Activated CD8-positive, alpha-beta memory T cell treated with anti-CD3 and anti-CD28 coated beads for 48 hours (primary cell): ENCODE data around the gene ARHGAP30.
A peak's percentile ranks its signal among the peaks of the same experiment; 100 is the strongest.
"Not testable (repeated sequence)": the region's sequence is repeated elsewhere in the genome, so short reads cannot be mapped to it uniquely, and the experiment has no call there.

Source experiments
- DNase-seq, 3 experiments: peaks; one replicate each; pipeline ENCODE4 v3.0.0-alpha.2; 2020; ENCODE audit warnings: low read depth in 2 of 3, low spot score in 2 of 3

The ARHGAP30 gene, protein sequence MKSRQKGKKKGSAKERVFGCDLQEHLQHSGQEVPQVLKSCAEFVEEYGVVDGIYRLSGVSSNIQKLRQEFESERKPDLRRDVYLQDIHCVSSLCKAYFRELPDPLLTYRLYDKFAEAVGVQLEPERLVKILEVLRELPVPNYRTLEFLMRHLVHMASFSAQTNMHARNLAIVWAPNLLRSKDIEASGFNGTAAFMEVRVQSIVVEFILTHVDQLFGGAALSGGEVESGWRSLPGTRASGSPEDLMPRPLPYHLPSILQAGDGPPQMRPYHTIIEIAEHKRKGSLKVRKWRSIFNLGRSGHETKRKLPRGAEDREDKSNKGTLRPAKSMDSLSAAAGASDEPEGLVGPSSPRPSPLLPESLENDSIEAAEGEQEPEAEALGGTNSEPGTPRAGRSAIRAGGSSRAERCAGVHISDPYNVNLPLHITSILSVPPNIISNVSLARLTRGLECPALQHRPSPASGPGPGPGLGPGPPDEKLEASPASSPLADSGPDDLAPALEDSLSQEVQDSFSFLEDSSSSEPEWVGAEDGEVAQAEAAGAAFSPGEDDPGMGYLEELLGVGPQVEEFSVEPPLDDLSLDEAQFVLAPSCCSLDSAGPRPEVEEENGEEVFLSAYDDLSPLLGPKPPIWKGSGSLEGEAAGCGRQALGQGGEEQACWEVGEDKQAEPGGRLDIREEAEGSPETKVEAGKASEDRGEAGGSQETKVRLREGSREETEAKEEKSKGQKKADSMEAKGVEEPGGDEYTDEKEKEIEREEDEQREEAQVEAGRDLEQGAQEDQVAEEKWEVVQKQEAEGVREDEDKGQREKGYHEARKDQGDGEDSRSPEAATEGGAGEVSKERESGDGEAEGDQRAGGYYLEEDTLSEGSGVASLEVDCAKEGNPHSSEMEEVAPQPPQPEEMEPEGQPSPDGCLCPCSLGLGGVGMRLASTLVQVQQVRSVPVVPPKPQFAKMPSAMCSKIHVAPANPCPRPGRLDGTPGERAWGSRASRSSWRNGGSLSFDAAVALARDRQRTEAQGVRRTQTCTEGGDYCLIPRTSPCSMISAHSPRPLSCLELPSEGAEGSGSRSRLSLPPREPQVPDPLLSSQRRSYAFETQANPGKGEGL

DNA sequence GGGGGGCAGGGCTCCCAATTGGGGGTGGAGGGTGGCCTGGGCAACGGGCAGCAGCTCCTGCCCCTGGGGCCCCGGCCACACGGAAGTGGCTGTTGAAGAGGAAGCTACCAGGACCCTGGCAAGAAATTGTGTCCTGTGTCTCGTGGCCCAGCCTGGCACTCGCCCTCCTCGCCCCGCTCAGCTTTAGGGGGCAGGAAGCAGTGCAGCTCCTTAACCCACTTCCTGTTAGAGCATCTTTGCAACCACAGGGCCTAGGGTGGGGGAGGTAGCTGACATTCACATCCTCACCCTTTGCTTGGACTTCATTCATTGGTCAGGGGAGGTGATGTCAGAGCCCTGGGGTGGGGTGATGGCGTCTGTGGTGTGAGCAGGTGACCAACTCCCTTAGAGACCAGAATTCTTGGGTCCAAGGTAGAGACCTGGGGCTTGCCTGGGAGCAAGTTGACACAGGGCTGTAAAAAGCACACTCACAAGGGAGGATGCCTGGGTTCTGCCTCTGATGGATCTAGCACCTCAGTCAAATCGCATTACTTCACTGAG lies at the start of gene ARHGAP30:
TSS of gene ARHGAP30 (minus strand) at position 161 of the 540 bp plus-strand sequence. CDS start 267 bp downstream, outside the sequence.
- DNase-seq, result peak; percentile 57 to 74 (median 62)

DNA sequence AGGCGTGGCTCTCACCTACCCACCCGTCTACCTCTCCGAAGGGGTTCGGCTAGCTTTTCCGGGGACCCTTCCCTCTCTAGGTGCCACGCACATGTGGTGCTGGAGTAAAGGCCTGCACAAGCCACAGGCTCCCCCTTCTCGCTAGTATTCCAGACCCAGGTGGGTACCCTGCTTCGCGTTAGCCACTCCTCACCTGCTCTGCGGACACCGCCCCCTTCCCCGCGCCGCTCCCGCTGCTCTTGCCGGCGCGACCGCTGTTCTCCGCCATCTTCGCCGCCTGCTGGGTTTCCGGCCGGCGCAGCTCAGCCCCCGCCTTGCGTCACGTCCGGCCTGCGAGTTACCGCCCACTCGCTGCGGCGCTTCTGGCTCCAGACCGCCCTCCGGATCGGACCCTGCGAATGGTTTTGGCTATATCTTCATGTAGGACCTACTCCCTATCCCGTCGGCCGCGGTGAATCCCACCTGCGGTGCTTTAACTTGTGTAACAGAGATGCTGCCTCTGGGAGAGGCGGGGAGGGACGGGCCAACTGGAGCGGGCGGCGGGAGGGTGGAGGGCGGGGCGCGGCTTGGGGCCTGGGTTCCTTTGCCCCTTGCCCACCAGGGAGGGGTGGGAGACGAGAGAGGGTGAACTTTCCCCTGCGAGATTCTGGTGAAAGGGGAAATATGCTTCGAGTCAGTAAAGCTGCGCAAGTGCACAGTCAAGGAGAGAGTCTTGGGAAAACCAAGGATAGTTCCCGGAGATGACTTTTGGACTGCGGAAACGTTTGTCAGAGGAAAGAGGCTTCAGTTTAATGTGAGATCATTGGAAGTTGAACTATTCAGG lies 48.3 kb upstream of the ARHGAP30 start, which contains the start of the genes NIT1 and PFDN2:
TSS of gene NIT1 (plus strand) at position 347 of the 823 bp plus-strand sequence. CDS start at position 419, 72 bp downstream.
TSS of gene PFDN2 (minus strand) at position 279 of the 823 bp plus-strand sequence. CDS start at position 268, 11 bp downstream.
- DNase-seq, result peak; percentile 74 to 78 (median 78)

DNA sequence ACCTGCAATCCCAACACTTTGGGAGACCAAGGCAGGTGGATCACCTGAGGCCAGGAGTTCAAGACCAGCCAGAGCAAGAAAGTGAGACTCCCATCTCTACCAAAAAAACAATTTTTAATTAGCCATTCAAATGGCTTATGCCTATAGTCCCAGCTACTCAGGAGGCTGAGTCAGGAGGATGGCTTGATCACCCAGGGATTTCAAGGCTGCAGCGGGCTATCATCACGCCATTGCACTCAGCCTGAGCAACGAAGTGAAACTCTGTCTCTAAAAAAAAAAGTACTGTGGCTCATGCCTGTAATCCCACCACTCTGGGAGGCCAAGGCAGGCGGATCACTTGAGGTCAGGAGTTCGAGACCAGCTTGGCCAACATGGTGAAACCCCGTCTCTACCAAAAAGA lies 46.3 kb upstream of the ARHGAP30 start:
- DNase-seq, result not testable (repeated sequence)

DNA sequence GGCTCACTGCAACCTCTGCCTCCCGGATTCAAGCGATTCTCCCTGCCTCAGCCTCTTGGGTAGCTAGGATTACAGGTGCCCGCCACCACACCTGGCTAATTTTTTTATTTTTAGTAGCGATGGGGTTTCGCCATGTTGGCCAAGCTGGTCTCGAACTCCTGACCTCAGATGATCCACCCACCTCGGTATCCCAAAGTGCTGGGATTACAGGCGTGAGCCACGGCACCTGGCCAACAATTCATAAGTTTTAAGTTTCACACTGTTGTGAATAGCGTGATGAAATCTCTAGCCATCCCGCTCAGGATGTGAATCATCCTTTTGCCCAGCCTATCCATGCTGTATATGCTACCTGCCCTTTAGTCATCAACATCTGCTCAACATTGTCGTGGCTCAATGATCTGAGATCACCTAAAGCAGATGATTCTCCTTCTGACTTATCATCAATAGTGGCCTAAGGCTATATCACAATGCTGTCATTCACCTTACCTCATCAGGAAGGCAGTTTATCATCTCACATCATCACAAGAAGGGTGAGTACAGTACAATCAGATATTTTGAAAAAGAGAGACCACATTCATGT lies 45.5 kb upstream of the ARHGAP30 start:
- DNase-seq, result no peak

DNA sequence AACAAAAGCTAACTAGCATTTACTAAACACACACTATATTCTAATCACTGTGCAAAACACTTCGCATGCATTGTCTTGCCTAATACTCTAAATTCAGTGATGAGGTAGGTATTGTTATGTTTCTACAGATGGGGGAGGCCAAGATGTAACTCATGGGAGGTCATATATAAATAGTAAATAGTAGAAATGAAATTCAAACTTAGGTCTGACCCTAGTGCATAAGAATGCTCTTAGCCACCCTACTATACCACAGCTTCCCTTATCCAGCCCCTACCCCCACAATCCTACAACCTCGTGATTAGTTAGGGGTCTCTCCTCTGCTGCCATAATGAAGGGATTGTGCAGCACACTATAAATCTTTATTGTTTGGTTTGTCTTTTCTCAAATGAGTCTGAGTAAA lies 44.9 kb upstream of the ARHGAP30 start:
- DNase-seq, result no peak

DNA sequence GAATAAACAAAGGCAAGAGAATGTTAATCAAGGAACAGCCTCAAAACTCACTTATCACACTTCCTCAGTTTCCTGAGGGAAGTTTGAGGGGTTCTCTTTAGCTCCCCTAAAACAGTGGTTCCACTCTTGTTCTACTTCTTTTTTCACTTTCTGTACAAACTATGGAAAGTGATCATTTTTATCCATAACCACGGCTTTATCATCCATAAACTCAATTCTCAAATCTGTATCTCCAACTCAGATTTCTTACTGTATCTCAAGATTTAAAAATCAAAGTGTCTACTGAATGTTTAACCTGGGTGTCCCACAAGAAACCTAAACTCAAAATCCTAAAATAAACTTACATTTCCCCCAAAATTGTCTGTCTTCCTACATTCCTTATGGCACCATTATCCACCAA lies 44.2 kb upstream of the ARHGAP30 start:
- no peak for DNase-seq

DNA sequence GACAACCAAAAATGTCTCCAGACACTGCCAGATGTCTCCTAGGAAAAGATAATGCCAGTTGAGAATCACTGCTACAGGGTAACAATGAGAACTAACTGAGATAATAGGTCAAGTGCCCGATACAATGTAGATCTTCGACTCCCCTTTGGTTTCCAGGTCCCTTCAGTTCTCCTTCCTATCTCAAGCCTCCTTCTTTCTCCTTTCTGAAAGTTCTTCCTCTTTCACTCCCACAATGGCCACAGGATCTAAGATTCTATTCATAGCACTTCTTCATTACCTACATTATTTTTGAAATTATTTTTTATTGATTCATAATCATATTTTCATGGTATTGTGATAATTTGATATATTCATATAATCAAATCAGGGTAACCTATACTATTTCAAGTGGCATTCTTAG lies 41.8 kb upstream of the ARHGAP30 start:
- no peak for DNase-seq

DNA sequence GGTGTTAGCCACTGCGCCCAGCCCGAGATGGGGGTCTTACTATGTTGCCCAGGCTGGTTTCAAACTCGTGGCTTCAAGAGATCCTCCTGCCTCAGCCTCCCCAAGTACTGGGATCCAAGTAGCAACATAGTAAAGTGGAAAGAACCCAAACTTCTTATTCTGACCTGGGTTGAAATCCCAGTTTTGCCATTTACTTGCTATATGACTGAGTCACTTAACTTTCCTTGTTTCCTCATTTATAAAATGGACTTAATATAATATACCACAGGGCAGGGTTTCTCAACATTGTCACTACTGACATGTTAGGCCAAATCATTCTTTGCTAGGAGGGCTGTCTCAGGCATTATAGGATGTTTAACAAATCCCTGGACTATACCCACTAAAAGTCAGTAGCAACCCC lies 41.4 kb upstream of the ARHGAP30 start:
- no peak for DNase-seq

DNA sequence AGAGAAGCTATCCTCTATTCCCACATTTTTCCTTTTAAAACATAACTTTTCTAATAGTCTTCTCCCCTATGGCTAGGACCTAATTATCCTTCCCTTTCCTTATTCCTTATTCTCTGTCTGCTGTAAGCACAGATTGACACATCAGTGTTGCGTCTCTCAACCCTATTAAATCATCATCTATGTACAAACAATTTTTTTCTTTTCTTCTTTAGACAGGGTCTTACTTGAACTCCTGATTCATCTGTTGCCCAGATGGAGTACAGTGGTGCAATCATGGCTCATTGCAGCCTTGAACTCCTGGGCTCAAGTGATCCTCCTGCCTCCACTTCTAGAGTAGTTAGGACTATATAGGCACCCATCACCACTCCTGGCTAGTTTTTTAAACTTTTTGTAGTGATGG lies 36.7 kb upstream of the ARHGAP30 start:
- no peak for DNase-seq

DNA sequence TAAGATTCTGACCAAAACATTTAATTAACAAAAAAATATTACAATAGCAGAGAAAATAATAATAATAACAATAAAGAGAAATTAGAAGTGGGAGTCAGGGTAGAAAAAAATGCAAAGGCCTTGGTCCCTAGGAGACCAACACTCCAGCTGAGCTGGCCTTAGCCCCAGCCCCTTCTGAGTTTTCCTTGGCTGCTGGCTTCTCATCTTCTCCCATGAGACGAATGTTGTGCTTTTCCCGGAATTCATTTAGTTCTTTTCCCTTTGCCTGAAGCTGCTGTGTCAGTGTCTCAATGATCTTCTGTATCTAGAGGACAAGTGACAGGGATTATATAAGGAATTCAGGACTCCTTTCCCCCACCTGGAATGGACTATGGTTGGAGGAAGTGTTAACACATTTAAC lies 30.9 kb upstream of the ARHGAP30 start:
- DNase-seq, result no peak

DNA sequence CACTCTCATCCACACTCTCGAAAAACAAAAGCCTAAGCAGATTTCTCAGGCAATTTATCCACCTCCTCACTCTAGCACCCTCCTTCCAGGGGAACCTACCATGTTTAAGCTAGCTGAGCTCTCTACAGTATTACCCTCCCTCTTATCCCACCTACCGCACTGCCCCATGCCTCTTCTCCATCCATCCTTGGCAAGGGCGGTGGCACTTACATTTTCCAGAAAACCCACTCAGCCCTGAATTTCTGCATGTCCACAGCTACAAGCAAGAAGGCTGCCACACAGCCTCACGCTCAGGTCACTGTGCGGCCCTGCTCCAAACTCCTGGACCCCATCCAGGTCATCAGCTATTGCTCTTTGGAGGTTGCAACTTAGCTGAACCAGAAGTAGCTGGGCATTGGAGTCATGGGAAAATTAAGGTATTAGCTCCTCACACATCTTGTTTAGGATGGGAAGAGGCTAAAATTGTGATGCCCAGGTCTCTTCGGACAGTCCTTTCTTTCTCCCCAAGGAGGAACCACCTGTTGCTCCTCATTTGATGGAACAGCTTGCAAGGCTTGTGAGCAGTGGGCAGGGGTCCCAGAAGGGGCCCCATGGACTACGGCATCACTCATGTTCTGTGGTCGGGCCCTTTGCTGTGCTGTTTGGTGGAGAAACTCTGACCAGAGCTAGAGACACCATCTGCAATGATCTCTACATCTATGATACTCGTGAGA lies 29.6 kb upstream of the ARHGAP30 start:
- DNase-seq, result no peak

DNA sequence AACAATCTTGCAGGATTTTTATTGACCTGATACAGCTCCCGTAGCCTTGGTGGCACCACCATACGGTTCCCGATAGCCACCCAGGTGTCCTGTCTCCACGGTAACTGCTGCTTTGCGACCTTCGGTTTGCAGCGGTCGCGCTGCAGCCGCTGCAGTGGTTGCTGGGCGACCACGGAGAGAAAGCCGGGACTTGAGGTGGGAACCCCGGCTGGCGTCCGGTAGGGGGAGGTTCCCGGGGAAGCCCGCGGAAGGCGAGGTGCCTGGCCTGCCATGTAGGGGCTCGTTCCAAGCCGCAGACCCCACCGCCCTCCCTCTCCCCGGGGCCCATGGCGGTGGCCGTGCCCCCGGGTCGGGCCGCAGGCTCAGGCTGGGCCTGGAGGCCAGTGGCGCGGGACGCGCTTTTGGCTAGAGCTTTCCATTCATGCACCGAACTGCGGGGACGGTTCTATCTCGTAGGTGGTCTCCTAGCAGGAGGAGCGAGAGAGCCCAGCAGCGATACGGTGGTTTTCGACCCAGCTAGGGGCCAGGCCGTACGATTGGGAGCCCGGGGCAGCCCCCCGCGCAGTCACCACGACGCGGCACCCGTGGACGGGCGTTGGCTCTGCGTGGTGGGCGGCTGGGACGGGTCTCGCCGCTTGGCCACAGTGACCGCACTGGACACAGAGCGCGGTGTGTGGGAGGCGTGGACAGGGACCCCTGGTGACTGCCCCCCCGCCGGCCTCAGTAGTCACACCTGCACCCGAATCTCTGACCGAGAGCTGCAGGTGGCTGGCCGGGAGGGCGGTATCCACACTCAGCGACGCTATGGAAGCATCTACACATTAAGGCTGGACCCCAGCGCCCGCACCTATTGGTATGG lies 28.7 kb upstream of the ARHGAP30 start, which contains the start of gene KLHDC9:
TSS of gene KLHDC9 (plus strand) at position 152 of the 859 bp plus-strand sequence. CDS start at position 327, 175 bp downstream.
- DNase-seq, result peak; percentile 50 to 65 (median 51)

DNA sequence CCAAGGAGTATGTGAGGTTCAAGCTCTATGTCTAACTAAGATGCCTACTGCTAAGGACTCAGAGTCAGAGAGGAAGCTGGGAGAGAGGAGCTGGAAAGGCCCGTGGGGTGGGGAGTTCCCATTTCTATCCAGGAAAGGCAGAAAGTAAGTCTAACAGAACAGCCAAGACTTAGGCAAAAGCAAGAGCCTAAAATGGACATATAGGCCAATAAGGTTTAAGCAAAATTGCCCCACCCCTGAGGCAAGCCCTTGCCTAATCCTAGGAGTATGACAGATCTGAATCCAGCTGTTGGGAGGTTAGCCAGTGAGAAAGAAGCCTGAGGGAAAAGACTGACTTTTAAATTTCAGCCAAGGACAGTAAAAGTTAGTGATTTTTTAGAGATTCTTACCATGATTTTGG lies 26.8 kb upstream of the ARHGAP30 start:
- no peak for DNase-seq

DNA sequence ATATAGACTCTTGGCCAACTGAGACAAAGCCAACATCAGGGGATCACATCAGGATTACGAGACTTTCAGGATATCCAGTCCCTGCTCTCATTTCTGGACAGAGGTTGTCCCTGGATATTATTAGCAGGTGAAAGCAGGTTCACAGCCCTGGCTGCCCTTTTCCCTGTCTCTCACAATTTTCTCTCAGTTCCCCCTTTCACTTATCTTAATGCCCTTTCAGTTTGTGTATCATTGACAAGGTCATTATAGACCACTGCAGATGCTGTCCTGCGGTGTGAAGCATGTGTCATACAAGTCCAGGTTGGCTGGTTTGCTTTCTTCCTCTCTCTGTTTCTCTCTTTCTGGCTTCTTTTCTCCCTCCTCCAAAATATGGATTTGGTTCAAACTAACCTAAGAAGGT lies 26.3 kb upstream of the ARHGAP30 start:
- DNase-seq, result no peak

DNA sequence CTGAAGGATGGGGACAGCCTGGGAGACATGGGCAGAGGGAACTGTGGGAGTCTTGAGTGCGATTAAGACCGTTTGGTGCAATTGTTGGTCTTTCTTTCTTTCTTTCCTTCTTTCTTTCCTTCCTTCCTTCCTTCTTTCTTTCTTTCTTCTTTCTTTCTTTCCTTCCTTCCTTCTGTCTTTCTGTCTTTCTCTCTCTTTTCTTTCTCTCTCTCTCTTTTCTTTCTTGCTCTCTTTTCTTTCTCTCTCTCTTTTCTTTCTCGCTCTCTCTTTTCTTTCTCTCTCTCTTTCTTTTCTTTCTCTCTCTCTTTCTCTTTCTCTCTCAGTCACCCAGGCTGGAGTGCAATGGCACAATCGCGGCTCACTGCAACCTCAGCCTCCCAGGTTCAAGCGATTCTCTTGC lies 25.5 kb upstream of the ARHGAP30 start:
- DNase-seq, result no peak

DNA sequence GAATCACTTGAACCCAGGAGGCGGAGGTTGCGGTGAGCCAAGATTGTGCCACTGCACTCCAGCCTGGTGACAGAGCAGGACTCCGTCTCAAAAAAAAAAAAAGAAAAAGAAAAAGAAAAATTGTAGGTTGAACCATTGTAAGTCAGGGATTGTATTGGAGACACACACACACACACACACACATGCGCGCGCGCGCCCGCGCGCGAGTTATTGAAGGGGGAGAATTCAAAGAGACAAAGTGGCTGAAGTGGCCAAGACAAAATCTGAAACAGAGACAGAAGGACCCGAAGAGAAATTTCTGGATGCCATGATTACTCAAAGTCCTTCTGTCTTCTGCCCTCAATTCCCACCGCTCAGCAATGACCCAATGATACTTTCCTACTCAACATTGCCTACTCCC lies 24.8 kb upstream of the ARHGAP30 start:
- DNase-seq, result no peak

DNA sequence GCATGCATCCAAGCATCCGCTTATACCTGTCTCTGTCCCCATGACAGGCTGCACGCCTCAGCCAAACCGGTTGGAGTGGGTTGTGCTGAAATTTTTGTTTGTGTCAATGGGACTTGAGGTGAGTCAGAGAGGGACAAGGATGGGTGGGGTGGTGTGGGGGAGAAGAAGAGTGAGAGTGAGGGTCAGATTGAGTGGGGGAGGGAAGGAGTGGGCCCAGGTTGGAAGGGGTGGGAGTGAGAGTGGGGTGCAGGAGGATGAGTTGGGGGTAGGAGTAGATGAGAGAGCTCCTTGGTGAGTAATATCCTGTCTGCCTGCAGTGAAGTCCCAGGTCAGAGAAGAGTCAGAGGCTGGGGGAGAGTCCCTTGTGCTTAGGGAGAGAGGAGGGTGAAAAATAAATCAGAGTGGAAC lies 22.9 kb upstream of the ARHGAP30 start:
- no peak for DNase-seq
